NCI-H187 treated with DMSO at 0.1 percent for 48 hours (cell line): Measurements from ENCODE around the gene ELAPOR2.
"Not testable (repeated sequence)": the region's sequence is repeated elsewhere in the genome, so short reads cannot be mapped to it uniquely, and the experiment has no call there.

Experiments
- DNase-seq: peaks from one replicate; lab custom pipeline; 2025; lab: John Stamatoyannopoulos, UW

ELAPOR2 gene

DNA sequence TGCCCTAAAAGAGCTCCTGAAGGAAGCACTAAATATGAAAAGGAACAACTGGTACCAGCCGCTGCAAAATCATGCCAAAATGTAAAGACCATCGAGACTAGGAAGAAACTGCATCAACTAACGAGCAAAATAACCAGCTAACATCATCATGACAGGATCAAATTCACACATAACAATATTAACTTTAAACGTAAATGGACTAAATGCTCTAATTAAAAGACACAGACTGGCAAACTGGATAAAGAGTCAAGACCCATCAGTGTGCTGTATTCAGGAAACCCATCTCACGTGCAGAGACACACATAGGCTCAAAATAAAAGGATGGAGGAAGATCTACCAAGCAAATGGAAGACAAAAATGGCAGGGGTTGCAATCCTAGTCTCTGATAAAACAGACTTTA lies 17.9 kb downstream of the ELAPOR2 start:
- not testable (repeated sequence) for DNase-seq

DNA sequence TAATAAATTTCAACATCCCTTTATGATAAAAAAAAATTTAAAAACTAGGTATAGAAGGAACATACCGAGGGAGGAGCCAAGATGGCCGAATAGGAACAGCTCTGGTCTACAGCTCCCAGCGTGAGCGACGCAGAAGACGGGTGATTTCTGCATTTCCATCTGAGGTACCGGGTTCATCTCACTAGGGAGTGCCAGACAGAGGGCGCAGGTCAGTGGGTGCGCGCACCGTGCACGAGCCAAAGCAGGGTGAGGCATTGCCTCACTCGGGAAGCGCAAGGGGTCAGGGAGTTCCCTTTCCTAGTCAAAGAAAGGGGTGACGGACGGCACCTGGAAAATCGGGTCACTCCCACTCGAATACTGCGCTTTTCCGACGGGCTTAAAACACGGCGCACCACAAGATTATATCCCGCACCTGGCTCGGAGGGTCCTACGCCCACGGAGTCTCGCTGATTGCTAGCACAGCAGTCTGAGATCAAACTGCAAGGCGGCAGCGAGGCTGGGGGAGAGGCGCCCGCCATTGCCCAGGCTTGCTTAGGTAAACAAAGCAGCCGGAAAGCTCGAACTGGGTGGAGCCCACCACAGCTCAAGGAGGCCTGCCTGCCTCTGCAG lies 19.7 kb downstream of the ELAPOR2 start:
- DNase-seq, result not testable (repeated sequence)

DNA sequence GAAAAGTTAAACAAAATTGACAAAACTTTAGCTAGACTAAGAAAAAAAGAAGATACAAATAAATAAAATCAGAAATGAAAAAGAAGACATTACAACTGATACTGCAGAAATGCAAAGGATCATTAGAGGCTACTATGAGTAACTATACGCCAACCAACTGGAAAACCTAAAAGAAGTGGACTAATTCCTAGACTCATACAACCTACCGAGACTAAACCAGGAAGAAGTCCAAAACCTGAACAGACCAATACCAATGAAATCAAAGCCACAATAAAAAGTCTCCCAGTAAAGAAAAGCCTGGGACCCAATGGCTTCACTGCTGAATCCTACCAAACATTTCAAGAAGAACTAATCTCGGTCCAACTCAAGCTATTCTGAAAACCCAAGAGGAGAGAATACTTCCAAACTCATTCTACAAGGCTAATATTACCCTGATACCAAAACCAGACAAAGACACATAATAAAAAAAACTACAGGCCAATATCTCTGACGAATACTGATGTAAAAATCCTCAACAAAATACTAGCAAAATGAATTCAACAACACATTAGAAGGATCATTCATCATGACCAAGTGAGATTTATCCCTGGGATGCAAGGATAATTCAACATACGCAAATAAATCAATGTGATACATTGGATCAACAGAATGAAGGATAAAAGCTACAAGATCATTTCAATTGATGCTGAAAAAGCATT lies 20.3 kb downstream of the ELAPOR2 start:
- no peak for DNase-seq

DNA sequence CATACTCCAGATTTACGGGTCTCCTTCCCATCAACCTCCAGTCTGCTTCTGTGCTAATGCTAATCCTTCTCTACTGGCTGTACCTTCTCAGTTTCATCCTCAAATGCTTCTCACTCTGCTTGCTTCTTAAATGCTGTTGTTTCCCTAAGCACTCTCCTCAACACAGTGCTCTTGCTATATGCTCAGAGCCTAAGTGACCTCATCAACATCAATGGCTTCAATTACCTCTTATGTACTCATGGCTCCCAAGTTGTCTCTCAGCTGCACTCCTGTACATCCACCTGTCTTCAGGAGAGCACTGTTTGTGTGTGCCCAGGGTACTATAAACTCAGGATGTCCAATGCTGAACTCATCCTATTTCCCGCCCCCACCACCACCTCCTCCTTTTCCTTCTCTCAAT lies 22.5 kb downstream of the ELAPOR2 start:
- DNase-seq, result peak; percentile 87

DNA sequence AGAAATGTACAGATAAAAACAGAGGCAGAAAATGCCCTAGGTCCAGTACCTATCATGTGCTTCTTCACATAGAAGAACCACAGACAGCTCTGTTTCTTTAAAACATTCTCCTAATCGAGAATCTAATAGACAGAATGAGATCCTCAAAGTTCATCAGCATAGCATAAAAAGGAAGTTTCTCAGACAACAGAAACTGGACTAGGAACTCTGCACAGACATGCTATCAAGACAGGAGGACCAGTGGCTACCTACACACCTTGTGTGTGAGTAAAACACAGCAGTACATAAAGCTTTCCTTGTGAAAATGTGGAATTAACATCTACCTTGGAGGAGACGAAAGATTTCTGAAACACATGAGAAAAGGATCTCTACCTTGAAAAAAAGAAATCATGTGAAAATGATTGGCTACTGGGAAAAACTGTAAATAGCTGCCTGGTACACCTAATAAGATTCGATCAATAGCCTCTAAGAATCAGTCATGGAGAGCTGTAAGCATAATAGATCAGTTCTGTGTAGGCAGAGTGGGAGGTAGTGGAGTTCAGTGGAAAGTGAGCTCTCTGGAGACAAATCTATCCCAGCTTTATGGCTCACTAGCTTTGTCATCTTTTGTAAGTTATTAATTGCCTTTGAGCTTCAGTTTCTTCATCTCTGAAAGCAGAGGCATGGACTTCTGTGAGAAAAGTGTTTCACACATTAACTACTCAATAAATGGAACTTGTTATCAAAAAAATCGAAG lies 26.7 kb downstream of the ELAPOR2 start:
- no peak for DNase-seq

DNA sequence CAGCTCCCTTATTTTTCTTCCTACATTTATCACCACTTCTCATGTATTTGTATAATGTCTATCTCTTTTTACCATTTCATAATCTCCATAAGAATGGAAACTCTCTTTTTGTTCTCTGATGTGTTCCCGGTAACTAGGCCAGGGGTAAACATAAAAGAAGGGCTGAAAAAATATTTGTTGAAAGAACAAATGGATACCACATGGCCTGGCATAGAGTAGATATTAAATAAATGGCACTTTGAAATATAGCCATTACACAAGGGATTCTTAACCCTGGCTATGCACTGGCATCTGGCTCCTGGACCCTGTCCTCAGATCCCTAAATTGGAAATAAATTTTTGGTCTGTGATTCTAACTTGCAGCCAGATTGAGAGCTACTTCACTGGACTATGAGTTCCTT lies 30.4 kb downstream of the ELAPOR2 start:
- DNase-seq, result no peak

DNA sequence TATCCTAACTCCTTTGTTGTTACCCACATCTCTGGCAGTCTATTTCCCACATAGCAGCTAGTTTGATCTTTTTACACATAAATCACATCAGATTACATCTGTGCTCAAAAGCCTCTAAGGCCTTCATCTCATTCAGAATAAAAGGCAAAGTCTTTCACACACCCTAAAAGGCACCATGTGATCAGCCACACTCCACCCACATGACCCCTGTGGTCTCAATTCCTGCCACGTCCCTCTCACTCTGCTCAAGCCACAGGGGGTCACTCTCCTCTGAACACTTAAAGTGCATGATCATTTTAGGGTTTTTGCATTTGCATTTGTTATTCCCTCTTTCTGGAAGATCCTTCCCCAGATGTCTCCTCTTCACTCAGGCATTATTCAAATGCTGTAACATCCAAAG lies 30.8 kb downstream of the ELAPOR2 start:
- DNase-seq, result no peak

DNA sequence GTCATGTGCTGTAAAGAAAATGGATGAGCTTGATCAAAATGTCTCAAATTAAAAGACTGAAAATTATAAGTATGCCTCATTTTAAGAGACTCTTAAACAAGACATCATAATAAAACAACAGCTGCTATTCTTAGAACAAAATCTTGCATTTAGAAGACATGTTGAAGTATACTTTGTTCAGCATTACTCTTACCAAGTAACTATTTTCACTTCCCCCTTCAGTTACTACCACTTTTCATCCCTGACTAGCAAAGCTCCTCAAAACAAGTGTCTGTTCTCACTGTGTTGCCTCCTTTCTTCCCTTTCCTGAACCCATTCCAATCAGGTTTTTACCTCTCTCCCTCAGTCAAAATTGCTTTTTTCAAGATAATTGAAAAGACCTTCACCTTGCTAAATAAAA lies 31.6 kb downstream of the ELAPOR2 start:
- DNase-seq, result no peak

DNA sequence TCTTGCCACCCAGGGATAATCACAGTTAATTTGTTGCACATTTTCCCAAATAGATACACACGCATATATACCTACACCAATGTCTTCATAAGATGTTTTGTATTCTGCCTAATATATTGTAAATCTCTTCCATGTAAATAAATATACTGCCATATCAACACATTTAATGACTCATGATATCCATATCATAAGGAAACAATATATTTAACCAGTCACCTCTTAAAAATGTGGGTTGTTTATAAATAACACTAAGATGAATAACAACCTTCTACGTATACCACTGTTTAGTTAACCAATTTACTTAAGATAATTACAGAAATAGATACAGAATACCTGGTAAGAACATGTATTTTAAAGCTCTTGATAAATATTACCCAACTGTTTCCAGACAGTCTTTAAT lies 38.2 kb downstream of the ELAPOR2 start:
- no peak for DNase-seq

DNA sequence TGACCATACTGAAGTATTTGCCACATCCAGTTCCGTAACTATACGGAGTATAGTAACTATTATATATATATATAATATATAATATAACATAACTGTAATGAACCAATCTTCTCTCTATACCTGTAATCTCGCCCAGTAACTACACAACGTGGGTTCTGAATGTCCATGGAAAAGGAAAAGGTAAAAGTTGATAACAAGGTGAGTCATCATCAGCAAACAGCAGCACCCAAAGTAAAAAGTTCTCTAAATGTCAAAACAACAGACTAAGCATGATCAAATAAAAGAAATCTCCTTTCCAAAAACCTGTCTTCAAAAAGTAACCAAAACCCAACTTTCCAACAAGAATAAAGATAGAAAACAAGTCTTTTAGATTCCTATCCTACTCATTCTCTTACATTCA lies 42.8 kb downstream of the ELAPOR2 start:
- no peak for DNase-seq

DNA sequence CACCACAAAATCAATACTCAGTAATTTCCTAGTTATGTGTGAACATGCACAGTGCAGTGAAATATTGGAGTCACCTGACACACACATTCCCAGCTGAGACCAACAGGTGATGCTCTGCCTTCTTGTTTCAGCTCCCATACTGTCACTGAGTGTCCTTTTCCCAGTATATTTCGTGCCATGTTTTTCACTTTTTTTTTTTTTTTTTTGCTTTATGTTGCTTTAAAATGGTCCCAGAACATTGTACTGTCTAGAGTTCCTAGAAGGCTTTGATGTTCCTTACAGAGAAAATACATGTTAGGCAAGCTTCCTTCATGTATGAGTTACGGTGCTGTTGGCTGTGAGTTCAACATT lies 45.6 kb downstream of the ELAPOR2 start:
- no peak for DNase-seq

DNA sequence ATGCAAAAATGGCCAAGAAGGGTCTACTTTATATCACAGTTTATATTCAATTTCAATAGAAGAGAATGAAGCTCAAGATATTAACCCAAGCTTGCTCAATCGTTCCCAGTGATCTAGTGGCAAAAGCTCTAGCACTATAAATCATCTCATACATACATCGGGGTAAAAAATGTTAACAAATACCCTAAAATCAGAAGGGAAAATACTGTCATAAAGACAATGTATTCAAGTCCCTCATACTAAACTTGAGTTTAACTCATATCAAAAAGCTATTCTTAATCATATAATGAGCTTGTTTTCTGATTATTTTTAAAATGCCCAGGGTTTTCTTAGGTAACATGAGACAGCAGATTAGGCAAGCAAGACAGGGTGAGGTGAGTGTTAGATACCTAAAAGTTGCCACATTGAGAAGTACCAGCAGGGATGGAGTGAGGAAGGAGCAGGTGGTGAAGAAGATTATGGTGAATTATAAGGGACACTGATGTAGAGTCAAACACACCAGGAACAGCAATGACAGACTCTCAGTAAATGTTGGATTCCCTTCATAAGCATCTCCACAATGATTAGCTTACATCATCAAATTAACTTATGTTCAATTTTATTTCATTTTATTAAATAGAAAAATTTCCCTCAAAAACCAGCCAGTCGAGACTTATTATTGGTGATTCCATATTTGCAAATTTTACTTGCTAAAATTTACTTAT lies 46.2 kb downstream of the ELAPOR2 start:
- no peak for DNase-seq
